NCI-H2081 treated with DMSO at 0.1 percent for 48 hours (cell line): ENCODE results near the gene FMNL1.
"Not testable (repeated sequence)": the region's sequence is repeated elsewhere in the genome, so short reads cannot be mapped to it uniquely, and the experiment has no call there.

Experiments
- DNase-seq: peaks from one replicate; lab custom pipeline; 2025; lab: John Stamatoyannopoulos, UW

FMNL1 gene

DNA sequence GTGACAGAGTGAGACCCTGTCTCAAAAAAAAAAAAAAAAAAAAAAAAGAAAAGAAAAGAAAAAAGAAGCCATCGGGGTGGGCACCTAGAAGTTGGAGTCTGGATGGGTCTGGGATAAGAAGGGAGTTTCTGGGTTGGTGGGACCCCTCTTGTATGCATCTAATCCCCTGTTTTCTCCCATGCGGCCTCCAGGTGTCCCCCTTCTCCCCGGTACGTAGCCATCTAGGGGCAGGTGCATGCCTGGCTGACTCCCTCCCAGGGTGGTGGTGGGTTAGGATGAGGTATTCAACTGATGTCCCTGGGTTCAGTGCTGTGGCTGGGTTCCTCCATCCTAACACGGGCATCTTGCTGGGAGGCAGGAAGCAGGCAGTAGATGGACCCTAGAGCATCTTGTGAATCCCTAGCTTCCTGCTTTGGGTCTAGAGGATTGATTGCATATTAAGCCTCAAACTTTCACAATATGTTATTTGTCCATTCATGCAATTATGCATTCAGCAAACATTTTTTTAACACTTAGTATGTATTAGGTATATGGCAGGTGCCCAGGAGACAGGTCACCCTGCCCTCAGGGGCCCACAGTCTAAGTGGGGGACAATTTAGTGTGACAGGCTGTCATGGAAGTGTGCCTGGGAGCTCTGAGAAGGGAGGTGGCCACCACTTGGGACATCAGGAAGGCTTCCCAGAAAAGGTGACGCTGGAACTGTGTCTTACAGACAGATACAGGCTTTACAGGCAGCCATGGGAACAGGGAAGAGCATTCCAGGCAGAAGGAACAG is 13.1 kb downstream of the FMNL1 start:
- DNase-seq: no peak

- DNase-seq: no peak
Observed at GRCh38 chr17:45235416-45236281, 14.0 kb downstream of the FMNL1 start.

DNA sequence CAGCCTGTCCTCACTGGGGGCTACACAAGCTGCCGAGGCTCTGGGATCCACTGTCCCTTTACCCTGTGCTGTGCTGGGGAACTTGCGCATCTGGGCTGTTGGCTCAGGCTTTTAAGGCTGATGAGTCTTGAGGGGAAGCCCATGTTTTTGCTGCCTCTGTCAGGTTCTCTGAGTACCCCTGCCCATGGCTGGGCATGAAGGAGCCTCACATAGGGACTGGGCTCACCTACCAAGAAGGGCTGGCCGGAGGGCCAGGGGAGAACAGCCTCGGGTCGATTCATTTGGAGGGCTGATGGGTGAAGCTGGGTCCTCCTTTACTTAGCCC is 14.6 kb downstream of the FMNL1 start:
- no peak for DNase-seq

GRCh38 chr17:45237686-45238085 is 16.0 kb downstream of the FMNL1 start:
- no peak for DNase-seq

DNA sequence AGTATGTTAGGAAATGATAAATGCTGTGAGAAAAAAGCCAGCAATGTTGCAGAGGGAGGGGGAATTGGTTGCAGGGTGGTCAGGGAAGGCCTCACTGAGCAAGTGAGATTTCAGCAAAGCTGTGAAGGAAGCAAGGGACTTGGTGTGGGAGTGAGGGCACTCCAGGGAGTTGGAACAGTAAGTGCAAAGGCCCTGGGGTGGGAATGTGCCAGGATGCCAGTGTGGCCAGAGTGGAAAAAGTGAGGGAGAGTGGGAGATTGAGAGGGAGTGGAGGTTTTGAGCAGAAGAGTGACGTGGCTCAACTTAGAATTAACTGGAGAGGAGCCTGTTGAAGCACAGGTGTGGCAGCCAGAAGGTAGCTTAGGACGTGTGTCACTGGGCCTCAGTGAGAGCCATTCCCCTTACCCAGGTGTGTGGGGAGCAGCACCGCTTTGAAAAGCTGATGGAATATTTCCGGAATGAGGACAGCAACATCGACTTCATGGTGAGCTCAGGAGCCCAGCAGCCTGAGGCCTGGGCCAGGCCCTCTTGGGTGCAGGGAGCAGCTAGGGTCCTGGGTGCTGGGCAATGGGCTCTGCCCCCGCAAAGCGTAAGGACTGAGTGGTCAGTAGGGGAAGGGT is 16.6 kb downstream of the FMNL1 start:
- DNase-seq: no peak

DNA sequence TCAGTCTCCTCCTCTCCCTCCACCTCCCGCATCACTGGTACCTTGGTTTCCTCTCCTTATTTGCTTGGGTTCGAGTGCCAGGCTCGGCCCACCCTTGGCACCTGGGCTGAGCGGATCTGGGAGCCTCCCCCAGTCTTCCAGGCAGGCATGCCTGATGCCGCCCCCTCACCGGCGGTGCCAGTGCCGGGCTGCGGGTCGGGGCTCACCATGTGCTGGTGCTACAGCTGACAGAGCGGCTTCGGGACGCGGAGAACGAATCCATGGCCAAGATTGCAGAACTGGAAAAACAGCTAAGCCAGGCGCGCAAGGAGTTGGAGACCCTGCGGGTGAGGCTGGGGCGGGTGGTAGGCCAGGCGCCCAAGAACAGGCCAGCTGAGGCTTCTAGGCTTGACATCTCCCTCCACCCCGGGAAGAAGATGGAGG is 19.2 kb downstream of the FMNL1 start:
- no peak for DNase-seq

DNA sequence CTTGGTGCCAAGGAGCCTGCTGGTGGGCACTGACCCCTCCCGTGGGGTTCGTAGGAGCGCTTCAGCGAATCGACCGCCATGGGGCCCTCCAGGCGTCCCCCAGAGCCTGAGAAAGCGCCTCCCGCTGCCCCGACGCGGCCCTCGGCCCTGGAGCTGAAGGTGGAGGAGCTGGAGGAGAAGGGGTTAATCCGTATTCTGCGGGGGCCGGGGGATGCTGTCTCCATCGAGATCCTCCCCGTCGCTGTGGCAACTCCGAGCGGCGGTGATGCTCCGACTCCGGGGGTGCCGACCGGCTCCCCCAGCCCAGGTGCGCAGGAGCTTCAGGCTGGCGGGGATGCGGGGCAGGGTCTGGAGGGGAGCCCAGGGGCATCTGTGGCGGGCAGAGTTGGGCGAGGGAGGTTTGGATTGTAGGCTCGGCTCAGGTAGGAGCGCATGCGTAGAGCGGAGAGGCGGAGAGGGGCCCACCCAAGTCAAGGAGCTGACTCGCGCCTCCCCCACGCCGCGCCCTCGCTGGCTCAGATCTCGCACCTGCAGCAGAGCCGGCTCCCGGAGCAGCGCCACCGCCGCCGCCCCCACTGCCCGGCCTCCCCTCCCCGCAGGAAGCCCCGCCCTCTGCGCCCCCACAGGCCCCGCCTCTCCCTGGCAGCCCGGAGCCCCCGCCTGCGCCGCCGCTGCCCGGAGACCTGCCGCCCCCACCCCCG is 19.8 kb downstream of the FMNL1 start:
- DNase-seq: no peak

GRCh38 chr17:45242029-45242414 is 20.3 kb downstream of the FMNL1 start:
- DNase-seq: no peak

GRCh38 chr17:45243750-45244149 is 22.1 kb downstream of the FMNL1 start:
- no peak for DNase-seq

DNA sequence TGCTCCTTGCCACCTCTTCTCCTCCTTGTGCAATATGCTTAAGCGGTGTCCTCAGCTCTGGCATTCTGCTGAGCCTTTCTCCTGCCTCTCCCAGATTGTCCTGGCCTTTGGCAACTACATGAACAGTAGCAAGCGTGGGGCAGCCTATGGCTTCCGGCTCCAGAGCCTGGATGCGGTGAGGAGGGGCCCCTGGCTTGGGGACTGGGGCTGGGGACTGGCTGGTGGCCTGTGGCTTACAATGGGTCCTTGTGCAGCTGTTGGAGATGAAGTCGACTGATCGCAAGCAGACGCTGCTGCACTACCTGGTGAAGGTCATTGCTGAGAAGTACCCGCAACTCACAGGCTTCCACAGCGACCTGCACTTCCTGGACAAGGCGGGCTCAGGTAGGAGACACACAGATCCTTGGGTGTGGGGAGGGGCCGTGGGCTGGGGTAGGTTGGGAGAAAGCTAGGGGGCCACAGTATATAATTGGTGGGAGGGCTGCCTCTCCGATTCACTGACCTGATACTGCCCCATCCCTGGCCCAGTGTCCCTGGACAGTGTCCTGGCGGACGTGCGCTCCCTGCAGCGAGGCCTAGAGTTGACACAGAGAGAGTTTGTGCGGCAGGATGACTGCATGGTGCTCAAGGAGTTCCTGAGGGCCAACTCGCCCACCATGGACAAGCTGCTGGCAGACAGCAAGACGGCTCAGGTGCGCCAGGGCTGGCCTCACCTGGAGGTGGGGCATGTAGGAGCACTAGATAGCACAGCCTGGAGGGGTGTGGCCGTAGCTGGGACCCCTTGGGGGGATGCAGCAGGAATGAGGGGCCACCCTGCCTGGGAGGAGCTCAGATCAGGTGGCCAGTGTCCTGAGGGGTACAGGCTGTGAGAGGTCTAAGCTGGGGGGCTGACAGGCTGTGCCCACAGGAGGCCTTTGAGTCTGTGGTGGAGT is 23.3 kb downstream of the FMNL1 start:
- DNase-seq: no peak

DNA sequence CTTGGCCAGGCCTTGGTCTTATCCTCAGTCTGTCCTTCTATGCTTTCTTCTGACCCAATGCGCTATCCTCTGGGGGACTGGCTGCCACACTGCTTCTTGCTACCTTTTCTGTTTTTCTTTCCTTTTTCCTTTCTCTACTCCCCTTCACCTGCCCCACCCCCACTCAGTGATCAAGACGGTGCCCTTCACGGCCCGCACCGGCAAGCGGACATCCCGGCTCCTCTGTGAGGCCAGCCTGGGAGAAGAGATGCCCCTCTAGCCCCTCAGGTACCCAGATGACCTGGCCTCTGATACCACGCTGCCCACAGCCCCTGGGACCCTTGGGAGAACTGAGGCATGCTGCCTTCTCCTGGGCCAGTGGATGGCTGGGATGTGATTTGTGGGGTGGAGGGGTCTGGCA is 24.7 kb downstream of the FMNL1 start:
- no peak for DNase-seq

- no peak for DNase-seq
Observed at GRCh38 chr17:45246861-45247428, 25.3 kb downstream of the FMNL1 start.

DNA sequence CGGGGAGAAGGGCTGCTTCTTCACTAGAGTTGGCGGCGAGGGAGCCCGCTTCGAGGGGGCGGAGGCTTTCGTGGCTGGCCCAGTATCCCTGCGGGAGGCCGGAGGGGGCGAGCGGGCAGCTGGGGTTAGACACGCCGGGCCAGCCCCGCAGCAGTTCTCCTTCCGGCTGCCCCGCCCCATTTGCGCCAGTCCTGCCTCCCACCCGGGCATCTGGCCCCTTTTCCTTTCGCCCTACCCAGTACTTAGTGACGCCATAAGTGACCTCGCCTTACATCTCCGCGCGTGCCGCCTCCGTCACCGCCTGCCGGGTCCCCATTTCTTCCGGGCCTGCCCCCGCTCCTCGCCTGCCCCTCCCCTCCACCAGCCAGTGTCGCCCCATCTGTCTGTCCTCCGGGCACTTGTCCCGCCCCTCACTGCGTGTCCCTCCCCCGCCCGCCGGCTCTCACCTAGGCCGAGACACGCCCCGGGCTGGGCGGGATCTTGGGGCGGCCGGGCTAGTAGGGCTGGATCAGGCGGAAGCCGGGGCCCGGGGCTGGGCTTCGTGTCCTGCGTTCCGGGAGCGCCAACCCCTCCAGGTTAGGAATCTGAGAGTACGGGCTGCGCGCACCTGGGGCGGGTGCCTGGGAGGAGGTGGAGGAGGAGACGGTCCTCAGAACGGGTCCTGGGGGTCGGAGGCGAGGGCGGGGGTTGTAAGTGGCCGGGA is 25.9 kb downstream of the FMNL1 start:
- peak; percentile 88 for DNase-seq

GRCh38 chr17:45248132-45248957 is 26.7 kb downstream of the FMNL1 start:
- DNase-seq: no peak

GRCh38 chr17:45251931-45252330 is 30.2 kb downstream of the FMNL1 start:
- DNase-seq: peak; percentile 26

- DNase-seq: not testable (repeated sequence)
Observed at GRCh38 chr17:45253237-45253636, 31.6 kb downstream of the FMNL1 start.

GRCh38 chr17:45253879-45254278 is 32.2 kb downstream of the FMNL1 start:
- no peak for DNase-seq

DNA sequence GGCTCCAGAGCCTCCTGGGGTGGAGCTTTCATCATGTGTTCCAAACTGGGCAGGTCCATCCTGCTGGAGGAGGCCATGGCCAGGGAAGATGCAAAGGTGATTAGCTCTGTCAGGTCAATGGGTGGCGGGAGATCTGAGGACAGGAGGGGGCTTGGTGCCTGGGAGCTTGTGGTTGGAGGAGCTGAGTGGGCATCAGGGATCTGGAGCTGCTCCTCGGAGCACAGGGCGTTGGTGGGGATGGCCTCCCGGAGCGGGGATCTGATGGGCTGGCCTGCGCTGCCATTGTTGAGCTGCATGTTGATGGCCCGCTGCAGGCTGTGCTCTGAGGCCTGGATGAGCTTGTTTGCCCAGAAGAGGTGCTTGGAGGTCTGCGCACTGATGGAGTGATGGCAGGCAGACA is 33.7 kb downstream of the FMNL1 start:
- DNase-seq: no peak
